ENCODE results near the gene RASIP1.
A peak's percentile ranks its signal among the peaks of the same experiment; 100 is the strongest.
"Not testable (repeated sequence)": the region's sequence is repeated elsewhere in the genome, so short reads cannot be mapped to it uniquely, and the experiment has no call there.

Gene RASIP1

DNA sequence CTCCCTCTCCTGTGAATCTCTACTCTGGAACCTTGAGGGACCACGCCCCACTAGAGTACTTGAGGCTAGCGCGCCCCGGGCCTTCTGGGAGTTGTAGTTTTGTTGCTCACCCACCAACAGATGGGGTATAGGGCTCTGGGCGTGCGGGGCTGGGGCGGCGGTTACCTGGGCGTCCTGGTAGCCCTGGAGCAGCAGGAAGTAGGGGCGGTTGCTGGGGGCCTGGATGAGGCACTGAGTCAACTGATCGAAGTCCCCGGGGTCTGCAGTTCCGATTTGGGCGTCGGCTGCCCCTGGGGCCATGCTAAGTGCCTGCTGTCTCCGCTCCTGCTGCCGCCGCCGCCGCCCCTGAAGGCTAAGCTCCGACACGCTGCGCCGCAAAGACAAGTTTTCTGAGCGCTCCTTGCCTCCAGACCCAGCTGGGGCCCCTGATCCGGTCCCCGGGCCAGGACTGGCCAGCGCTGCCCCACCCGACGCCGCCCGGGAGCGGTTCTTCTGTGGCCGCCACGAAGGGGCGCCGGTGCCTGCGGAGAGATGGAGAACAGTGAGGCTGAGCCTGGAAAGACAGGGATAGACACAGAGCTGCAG is 5.3 kb downstream of the RASIP1 start:
- DNase-seq (ENCODE audit: low read depth) = peak; percentile 58

DNA sequence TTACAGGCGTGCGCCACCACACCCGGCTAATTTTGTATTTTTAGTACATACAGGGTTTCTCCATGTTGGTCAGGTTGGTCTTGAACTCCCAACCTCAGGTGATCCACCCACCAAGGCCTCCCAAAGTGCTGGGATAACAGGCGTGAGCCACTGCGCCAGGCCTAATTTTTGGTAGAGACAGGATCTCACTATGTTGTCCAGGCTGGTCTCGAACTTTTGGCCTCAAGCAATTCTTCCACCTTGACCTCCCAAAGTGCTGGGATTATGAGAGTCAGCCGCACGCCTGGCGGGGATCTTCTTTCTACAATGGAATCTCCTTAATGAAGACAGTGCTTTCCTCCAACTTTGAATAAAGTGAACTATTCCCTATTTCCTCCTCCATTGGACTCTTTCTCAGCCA is 5.8 kb downstream of the RASIP1 start:
- no peak for DNase-seq (ENCODE audit: low read depth)

DNA sequence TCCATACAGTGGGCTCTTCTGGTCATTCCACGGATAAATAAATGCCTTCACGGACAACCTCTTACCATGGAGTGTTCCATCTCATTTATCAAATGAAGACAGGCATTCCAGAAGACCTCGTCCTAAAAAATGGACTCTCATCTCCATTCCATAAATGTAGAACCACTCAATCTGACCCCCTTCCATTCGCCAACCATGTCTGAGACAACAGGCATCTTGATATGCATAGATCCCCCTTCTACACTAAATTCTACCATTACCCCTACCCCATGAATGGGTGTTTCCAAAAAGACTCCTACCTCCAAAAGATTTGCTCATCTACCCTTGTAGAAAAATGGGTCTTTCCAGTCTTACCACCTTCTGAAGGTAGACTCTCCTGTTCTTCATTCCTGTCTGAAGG is 9.0 kb downstream of the RASIP1 start:
- DNase-seq (ENCODE audit: low read depth) = no peak

GRCh38 chr19:48728911-48729664 is 11.3 kb downstream of the RASIP1 start:
- DNase-seq (ENCODE audit: low read depth) = no peak

- DNase-seq (ENCODE audit: low read depth) = no peak
Observed at GRCh38 chr19:48726556-48726955, 13.9 kb downstream of the RASIP1 start.

- DNase-seq (ENCODE audit: low read depth) = peak; percentile 83
Observed at GRCh38 chr19:48724796-48725753, 15.3 kb downstream of the RASIP1 start.

DNA sequence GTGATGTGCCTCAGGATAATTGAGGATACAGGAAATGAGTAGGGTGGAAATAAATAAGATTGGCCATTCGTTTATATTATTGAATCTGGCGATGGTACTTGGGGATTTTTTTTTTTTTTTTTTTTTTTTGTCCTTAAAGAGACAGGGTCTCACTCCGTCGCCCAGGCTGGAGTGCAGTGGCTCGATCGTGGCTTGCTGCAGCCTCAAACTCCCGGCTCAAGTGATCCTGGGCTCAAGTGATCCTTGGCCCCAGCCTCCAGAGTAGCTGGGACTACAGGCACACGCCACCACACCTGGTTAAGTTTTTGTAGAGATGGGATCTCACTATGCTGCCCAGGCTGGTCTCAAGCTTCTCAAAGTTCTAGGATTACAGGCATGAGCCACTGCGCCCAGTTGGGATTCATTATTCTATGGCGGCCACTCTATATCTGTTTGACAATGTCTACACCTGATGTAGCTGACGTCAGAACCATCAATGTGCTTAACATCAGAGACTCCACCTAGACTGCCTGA is 18.2 kb downstream of the RASIP1 start:
- DNase-seq (ENCODE audit: low read depth) = no peak

- peak; percentile 100 for DNase-seq (ENCODE audit: low read depth)
Observed at GRCh38 chr19:48720613-48721296, 19.7 kb downstream of the RASIP1 start.

- no peak for DNase-seq (ENCODE audit: low read depth)
Observed at GRCh38 chr19:48720251-48720612, 20.2 kb downstream of the RASIP1 start.

- DNase-seq (ENCODE audit: low read depth) = no peak
Observed at GRCh38 chr19:48719263-48720171, 20.9 kb downstream of the RASIP1 start, which contains the start of gene MAMSTR. Gene MAMSTR (minus strand): TSS chr19:48719725. CDS start chr19:48719031, 694 bp downstream.

DNA sequence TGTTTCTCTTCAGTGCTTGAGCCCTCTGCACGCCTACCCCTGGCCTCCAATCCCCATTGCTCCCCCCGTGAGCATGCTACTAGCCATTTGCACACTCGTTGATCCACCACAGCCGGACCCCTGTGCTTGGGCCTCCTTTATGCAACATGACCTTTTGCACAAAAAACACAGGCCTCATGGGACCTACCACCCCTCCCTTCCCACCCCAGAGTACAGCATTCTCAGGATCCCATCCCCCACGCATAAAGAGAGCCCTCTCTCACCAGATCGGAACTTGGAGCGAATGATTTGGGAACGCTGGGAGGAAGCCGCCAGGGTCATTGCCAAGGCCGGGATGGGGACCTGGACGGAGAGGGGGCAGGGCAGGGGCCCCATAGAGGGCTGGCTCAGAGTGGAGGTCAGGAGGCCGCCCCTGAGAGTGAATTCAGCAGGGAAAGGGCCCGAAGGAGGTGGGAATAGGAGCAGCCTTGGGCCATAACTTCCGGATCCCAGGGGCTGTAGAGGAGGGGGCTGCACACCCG is 21.6 kb downstream of the RASIP1 start:
- DNase-seq (ENCODE audit: low read depth) = no peak

DNA sequence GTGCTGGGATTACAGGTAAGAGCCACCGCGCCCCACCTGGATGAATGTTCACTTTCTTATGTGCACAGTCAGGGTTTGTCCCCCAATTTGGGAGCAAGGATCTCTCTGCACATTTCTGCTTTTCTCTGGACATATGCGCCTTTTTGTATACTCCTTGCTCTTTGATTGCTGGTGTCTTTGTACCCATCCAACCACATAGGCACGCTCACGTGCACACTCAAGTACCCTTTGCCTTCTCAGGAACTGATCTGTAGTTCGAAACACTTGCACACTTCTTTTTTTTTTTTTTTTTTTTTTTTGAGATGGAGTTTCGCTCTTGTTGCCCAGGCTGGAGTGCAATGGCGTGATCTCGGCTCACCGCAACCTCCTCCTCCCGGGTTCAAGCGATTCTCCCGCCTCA is 22.3 kb downstream of the RASIP1 start:
- DNase-seq (ENCODE audit: low read depth) = not testable (repeated sequence)

DNA sequence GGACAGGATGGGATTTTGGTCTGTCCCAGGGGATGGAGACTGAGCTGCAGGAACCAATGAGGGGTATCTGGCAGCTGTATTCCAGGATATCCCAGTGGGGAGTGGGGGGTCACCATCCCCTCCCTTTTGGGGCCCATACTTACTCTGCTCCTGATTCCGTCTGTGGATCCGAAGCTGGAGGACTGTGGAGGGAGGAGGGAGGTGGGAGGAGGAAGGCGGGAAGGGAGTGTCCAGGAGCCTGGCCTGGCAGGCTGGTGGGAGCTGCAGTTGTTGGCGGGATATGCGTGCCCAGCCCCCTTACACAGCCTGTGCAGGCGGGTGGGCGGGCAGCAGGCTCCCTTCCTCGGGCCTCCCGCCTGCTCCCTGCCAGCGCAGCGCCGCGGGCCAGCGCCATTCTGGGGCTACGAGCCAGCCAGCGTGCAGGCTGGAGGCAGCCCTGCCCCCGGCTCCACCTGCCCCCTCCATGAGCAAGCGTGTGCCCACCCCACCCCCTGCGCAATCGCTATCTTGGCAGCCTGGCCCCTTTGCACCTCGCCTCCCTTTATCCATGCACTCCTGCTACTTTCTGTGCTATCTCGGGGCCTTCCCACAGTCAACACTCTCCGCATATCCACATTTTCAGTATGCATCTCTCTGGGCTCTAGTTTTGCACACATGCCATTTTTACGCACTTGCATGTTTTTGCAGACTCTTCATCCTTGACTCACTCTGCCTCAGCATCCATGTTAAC is 23.7 kb downstream of the RASIP1 start:
- no peak for DNase-seq (ENCODE audit: low read depth)

- no peak for DNase-seq (ENCODE audit: low read depth)
Observed at GRCh38 chr19:48715681-48716171, 24.7 kb downstream of the RASIP1 start.

GRCh38 chr19:48714759-48715675 is 25.4 kb downstream of the RASIP1 start:
- no peak for DNase-seq (ENCODE audit: low read depth)

DNA sequence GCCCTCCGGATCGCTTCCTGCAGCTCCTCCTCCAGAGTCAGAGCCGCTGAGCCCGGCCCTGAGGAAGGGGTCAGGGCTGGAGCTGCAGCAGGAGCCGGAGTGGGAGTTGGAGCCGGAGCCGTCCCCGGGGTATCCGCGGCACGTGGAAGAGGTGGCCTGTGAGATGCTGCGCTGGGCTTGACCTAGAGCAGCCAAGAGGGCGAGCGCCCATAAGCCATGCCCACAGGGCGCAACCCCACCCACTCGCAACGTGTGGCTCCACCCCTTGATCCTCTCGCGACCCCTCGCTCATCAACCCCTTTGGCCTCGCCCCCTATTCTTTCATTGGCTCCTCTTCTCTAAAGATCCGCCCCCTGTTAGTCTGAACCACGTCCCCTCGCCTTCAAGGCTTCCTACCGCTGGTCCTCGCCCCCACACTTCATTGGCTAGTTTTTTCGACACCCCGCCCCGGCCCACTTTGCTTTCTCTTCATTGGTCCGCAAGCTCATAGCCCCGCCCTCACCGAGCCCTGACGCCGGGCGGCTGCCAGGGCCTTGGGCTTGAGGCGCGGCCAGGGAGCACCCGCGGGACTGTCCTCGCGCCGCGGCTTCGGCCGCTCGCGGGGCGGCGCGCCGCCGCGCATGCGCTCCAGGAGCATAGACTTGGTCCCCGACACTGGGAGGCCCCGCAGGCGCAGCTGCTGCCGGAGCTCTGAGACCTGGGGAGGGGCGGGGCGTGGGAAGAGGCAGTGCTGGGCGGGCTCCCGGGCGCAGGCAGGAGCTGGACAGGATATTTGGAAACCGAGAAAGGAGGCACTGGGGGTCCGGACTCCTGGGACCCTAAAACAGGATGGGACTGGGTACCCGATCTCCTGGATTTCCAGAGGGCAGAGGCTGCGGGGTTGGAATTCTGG is 26.3 kb downstream of the RASIP1 start:
- DNase-seq (ENCODE audit: low read depth) = peak; percentile 100

DNA sequence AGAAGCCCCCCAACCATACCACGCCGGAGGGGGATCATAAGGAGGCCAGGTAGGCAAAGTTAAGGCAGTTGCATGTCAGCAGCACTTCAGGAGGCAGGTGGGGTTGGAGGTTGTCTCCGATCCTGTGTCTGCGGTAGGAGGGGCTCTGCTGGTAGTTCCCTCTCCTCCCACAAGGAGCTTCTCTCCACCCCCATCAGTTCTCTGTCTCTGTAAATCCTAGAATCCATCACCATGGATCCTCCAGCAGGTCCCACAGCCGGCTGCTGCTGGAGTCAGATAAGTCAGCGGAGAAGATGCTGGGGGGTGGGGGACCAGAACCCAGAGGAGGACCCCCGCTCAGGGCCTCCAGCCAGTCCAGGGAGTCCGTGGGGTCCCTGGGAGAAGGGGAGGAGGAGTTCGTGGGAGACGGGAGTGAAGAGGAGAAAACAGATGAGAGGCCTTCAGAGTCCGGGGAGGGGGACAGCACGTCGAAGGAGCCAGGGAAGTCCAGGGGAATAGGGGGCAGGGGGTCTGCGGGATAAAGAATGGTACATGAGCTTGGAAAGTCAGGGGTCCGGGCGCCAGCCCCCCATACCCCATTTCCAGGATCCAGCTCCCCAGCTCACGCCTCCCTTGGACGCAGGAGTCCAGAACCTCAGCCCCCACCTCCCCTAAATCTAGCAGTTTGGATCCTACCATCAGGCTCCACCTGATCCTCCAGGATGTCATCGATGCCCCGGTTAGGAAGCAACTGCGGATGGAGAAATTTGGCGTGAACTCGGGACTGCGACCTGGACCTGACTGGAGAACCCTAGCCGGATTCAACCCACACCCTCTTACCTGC is 27.2 kb downstream of the RASIP1 start:
- peak; percentile 51 for DNase-seq (ENCODE audit: low read depth)

Measured in iris pigment epithelial cell (primary cell).